GM10248 (cell line): ENCODE data around the gene ITPKB.
A peak's percentile ranks its signal among the peaks of the same experiment; 100 is the strongest.

Experiments
- CTCF ChIA-PET: fragments of 300-600 bp; sonication (Branson Sonifier 250); formaldehyde crosslinking; extraction: SDS; loops from one replicate; lab custom pipeline; 2021; ENCODE audit warnings: antibody characterized with exemption; lab: Yijun Ruan, JAX
- POLR2A ChIA-PET: fragments of 350-650 bp; sonication (Branson Sonifier 250); formaldehyde crosslinking; extraction: SDS; loops from one replicate; lab custom pipeline; 2020; ENCODE audit warnings: antibody characterized with exemption; lab: Yijun Ruan, JAX
- DNase-seq: peaks from one replicate; pipeline ENCODE4 v3.0.0; 2012; ENCODE audit errors: extremely low spot score
- TF ChIP-seq, protein P1 (sequence below): IDR thresholded peaks from 2 replicates; pipeline ENCODE4 v1.5.1; 2012; ENCODE audit warnings: mild to moderate bottlenecking, low read depth; ENCODE audit errors: extremely low read depth, missing control alignments, control extremely low read depth

Gene ITPKB

DNA sequence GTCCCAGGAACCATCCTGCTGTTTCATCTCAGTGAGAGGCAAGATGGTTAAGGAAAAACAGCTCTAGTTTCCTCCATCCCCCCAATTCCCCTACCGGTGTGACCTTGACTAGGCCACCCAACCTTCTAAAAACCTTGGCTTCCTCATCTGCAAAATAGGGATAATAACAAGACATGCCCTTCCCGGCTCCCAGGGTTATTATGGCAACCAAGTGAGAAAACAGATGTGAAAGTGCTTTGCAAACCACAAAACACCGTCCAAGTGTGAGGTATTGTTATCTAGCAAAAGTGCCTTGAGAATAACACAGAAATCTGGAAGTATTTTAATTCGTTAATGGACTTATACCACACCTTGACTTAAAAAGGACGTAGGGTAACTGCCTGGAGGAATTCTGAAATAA is 62.7 kb downstream of the ITPKB start:
- ChIA-PET CTCF (interaction anchor here (1.1 to 1.2 kb wide), 3 partner anchors 8 to 14 kb away, joined by 3 to 4 read pairs (median 3); no protein-coding TSS in a partner anchor), POLR2A (no interaction called here)
- TF ChIP-seq, protein P1, sequence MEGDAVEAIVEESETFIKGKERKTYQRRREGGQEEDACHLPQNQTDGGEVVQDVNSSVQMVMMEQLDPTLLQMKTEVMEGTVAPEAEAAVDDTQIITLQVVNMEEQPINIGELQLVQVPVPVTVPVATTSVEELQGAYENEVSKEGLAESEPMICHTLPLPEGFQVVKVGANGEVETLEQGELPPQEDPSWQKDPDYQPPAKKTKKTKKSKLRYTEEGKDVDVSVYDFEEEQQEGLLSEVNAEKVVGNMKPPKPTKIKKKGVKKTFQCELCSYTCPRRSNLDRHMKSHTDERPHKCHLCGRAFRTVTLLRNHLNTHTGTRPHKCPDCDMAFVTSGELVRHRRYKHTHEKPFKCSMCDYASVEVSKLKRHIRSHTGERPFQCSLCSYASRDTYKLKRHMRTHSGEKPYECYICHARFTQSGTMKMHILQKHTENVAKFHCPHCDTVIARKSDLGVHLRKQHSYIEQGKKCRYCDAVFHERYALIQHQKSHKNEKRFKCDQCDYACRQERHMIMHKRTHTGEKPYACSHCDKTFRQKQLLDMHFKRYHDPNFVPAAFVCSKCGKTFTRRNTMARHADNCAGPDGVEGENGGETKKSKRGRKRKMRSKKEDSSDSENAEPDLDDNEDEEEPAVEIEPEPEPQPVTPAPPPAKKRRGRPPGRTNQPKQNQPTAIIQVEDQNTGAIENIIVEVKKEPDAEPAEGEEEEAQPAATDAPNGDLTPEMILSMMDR: no peak
- DNase-seq: no peak

DNA sequence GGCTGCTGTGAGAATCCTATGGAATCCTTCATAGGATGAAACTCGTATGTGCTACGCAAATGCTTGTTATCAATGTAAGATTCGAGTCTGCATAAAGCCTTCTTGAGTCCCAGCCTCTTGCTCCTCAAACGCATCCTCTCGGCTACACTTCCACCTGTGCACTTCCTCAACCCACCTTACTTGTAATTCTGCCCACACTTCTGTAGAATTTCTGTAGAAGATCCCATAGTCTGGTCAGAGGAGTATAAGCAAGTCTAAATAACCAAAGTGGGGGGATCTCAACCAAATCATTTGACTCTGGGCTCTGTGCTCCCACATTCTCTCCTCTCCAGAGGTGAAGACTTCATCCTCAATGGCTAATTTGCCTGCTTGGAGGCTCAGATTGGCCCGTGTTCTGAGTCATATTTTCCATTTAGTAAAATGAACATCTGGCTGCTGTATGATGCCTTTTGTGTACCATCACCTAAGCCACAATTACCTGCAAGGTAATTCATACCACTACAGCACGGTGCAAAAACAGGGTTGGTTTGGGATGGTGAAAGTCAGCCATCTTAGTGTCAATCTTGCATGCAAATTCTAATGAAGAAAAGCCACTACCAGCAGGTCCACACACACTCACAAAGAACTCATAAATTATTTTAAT is 63.2 kb downstream of the ITPKB start:
- TF ChIP-seq, protein P1: no peak
- CTCF ChIA-PET: interaction anchor here (1.2 kb wide), 1 partner anchor 12 kb away, joined by 3 read pairs; no protein-coding TSS in a partner anchor
- DNase-seq: no peak
- POLR2A ChIA-PET: no interaction called here

DNA sequence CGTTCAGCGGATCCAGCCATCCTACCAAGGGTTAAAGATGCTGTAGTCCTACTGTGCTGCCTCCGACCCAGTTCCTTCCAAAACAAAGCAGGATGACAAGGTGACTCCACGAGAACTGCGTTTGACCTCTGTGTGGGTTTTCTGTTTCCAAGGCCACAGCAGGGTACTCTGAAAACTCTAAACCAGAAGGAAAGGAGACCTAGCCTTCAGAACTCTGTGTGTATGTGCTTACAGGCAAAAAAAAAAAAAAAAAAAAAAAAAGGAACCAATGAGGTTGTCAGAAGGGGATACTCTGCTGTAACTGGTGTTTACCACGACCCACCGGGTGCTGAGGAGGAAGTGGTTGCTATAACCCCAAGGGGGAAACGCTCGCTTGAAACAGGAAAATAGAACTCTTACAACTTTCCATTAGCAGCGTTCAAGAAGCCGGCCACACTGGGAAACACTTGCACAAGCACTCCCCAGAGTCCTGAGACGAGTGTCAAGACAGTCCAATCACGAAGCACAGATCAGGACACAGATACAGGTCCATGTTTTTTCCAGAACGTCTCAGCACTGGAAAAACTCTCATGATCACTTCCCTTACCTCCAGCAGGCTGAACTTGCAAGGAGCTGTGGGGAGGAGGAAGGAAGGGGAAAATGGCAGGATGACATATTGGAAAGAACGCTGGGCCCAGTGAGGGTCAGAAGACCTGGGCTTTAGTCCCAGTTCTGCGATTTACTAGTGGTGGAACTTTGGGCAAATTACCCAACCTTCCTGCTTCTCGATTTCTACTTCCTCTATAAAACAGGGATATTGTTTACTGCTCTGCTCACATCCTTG is 64.0 kb downstream of the ITPKB start:
- ChIA-PET CTCF (interaction anchor here (1.2 to 1.3 kb wide), 2 partner anchors 11 to 17 kb away, joined by 3 read pairs; no protein-coding TSS in a partner anchor), POLR2A (no interaction called here)
- DNase-seq: peak; percentile 82
- TF ChIP-seq, protein P1: no peak

DNA sequence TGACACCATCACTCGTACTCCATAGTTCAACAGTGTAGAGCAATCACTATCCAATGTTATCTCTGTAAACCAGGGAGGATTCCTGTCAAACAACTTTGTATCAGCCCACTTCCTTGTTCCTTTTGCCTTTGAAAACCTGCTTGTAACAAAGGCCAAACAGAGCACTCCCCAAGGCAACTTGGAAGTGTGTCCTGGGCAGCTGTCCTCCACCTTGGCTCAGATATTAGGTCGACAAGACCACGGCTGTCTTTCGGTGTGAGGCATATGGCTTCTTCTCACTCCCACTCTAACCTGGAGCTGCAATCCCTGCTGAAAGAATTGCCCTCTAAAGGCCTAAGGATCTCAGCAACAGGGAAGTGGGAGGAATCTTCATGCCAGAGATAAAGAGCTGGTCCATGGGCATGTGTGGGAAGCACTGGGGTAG is 66.7 kb downstream of the ITPKB start:
- ChIA-PET POLR2A (no interaction called here), CTCF (interaction anchor here (0.8 to 3.1 kb wide), 3 partner anchors 9 to 38 kb away, joined by 3 to 12 read pairs (median 11); no protein-coding TSS in a partner anchor)
- no peak for DNase-seq
- TF ChIP-seq, protein P1: no peak

DNA sequence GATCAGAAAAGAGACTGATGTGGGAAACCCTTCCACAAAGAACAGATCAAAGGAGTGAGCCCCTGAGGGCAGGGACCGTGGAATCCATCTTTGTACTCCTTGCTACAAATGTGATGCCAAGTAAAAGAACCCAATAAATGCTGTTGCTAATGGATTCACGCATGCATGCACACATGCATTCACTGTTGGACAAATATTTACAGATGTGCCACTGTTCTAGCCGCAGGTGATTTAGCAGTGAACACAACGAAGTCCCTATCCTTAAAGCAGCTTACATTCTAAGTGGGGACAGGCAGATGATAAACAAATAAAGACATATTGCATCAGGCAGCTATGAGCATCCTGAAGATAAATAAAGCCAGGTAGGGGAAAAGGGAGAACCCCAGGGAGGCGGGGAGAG is 67.8 kb downstream of the ITPKB start:
- TF ChIP-seq, protein P1: no peak
- CTCF ChIA-PET: interaction anchor here (1.4 to 3.1 kb wide), 5 partner anchors 9 to 63 kb away, joined by 3 to 12 read pairs (median 5); no protein-coding TSS in a partner anchor
- DNase-seq: no peak
- POLR2A ChIA-PET: no interaction called here

DNA sequence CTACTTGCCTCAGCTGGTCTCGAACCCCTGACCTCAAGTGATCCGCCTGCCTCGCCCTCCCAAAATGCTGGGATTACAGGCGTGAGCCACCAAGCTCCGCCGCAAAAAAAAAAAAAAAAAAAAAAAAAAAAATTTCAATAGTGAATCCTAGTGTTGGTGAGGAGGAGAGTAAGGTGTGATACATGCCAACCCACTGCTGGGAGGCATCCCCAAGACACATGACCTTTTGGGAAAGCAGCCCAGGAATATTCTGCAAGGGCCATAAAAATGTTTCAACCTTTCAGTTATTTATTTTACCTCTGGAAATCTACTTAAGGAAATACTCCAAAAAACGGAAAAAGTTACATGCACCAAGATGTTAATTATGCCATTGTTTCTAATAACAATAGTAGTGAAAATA is 69.0 kb downstream of the ITPKB start:
- ChIA-PET POLR2A (no interaction called here), CTCF (interaction anchor here (1.5 to 1.6 kb wide), 2 partner anchors 10 to 61 kb away, joined by 3 to 5 read pairs; no protein-coding TSS in a partner anchor)
- TF ChIP-seq, protein P1: no peak
- DNase-seq: no peak
